Measurements from ENCODE around the gene ARHGEF19. TPM values are rescaled to one million over a fixed set of nuclear protein-coding genes. Genes with fewer than 3 reads are reported as not detected.

Gene ARHGEF19
- total RNA-seq, 1 donor from 2014 or later = 151 TPM

GRCh38 chr1:16162163-16162822 is 50.2 kb downstream of the ARHGEF19 start:
- H3K36me3 Mint-ChIP-seq (ENCODE audit: insufficient read depth) = no peaks in the 10 kb centered on the region
- H3K27ac Mint-ChIP-seq = peak overlapping the region; percentile 85
- peaks cover 18% of the 10 kb centered on the region for H3K4me1 Mint-ChIP-seq (ENCODE audit: low read depth)
- no peaks in the 10 kb centered on the region for H3K9me3 Mint-ChIP-seq (ENCODE audit: low read depth)
- DNase-seq (ENCODE audit: low spot score, unreplicated experiment) = no peak
- H3K27me3 Mint-ChIP-seq = peaks cover 21% of the 10 kb centered on the region
- no peak for TF ChIP-seq CTCF (IDR thresholded peaks at IDR 0.05; ENCODE audit: unreplicated experiment)
- no peak overlapping the region for H3K4me3 Mint-ChIP-seq (ENCODE audit: low read depth)

GRCh38 chr1:16161717-16162116 is 50.7 kb downstream of the ARHGEF19 start:
- H3K27ac Mint-ChIP-seq = peak overlapping the region; percentile 73
- no peak overlapping the region for H3K4me3 Mint-ChIP-seq (ENCODE audit: low read depth)
- no peaks in the 10 kb centered on the region for H3K9me3 Mint-ChIP-seq (ENCODE audit: low read depth)
- H3K27me3 Mint-ChIP-seq = peaks cover 25% of the 10 kb centered on the region
- DNase-seq (ENCODE audit: low spot score, unreplicated experiment) = no peak
- H3K4me1 Mint-ChIP-seq (ENCODE audit: low read depth) = peaks cover 16% of the 10 kb centered on the region
- no peak for TF ChIP-seq CTCF (IDR thresholded peaks at IDR 0.05; ENCODE audit: unreplicated experiment)
- no peaks in the 10 kb centered on the region for H3K36me3 Mint-ChIP-seq (ENCODE audit: insufficient read depth)

GRCh38 chr1:16158993-16159831 is 53.2 kb downstream of the ARHGEF19 start:
- Mint-ChIP-seq H3K4me3 (ENCODE audit: low read depth) (no peak overlapping the region), H3K36me3 (ENCODE audit: insufficient read depth) (no peaks in the 10 kb centered on the region), H3K4me1 (ENCODE audit: low read depth) (peaks cover 10% of the 10 kb centered on the region), H3K27ac (peak overlapping the region; percentile 84), H3K27me3 (peaks cover 25% of the 10 kb centered on the region), H3K9me3 (ENCODE audit: low read depth) (no peaks in the 10 kb centered on the region)
- TF ChIP-seq CTCF (IDR thresholded peaks at IDR 0.05; ENCODE audit: unreplicated experiment) = no peak
- DNase-seq (ENCODE audit: low spot score, unreplicated experiment) = no peak

GRCh38 chr1:16158025-16158424 is 54.4 kb downstream of the ARHGEF19 start:
- H3K9me3 Mint-ChIP-seq (ENCODE audit: low read depth) = no peaks in the 10 kb centered on the region
- H3K27ac Mint-ChIP-seq = peak overlapping the region; percentile 12
- peaks cover 13% of the 10 kb centered on the region for H3K4me1 Mint-ChIP-seq (ENCODE audit: low read depth)
- H3K4me3 Mint-ChIP-seq (ENCODE audit: low read depth) = no peak overlapping the region
- H3K27me3 Mint-ChIP-seq = peaks cover 25% of the 10 kb centered on the region
- peaks cover under 1% of the 10 kb centered on the region for H3K36me3 Mint-ChIP-seq (ENCODE audit: insufficient read depth)
- no peak for DNase-seq (ENCODE audit: low spot score, unreplicated experiment)
- TF ChIP-seq CTCF (IDR thresholded peaks at IDR 0.05; ENCODE audit: unreplicated experiment) = no peak

GRCh38 chr1:16156848-16157495 is 55.5 kb downstream of the ARHGEF19 start:
- Mint-ChIP-seq H3K27ac (peak overlapping the region; percentile 34), H3K9me3 (ENCODE audit: low read depth) (no peaks in the 10 kb centered on the region)

More at GRCh38 chr1:16156848-16157495, 55.5 kb downstream of the ARHGEF19 start:
- peaks cover 18% of the 10 kb centered on the region for H3K4me1 Mint-ChIP-seq (ENCODE audit: low read depth)
- H3K27me3 Mint-ChIP-seq = peaks cover 23% of the 10 kb centered on the region
- no peak overlapping the region for H3K4me3 Mint-ChIP-seq (ENCODE audit: low read depth)
- peaks cover 2% of the 10 kb centered on the region for H3K36me3 Mint-ChIP-seq (ENCODE audit: insufficient read depth)
- no peak for TF ChIP-seq CTCF (IDR thresholded peaks at IDR 0.05; ENCODE audit: unreplicated experiment)
- DNase-seq (ENCODE audit: low spot score, unreplicated experiment) = no peak
